ENCODE measurements around the gene VIM.

Gene VIM

DNA sequence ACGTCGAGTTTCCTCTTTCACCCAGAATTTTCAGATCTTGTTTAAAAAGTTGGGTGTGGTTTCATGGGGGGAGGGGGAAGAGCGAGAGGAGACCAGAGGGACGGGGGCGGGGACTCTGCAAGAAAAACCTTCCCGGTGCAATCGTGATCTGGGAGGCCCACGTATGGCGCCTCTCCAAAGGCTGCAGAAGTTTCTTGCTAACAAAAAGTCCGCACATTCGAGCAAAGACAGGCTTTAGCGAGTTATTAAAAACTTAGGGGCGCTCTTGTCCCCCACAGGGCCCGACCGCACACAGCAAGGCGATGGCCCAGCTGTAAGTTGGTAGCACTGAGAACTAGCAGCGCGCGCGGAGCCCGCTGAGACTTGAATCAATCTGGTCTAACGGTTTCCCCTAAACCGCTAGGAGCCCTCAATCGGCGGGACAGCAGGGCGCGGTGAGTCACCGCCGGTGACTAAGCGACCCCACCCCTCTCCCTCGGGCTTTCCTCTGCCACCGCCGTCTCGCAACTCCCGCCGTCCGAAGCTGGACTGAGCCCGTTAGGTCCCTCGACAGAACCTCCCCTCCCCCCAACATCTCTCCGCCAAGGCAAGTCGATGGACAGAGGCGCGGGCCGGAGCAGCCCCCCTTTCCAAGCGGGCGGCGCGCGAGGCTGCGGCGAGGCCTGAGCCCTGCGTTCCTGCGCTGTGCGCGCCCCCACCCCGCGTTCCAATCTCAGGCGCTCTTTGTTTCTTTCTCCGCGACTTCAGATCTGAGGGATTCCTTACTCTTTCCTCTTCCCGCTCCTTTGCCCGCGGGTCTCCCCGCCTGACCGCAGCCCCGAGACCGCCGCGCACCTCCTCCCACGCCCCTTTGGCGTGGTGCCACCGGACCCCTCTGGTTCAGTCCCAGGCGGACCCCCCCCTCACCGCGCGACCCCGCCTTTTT, at the start of gene VIM:
VIM (plus strand) TSS at position 151 of the 925 bp plus-strand sequence. CDS start 1,182 bp downstream, outside the sequence.
- DNase-seq, result peak; percentile 95

DNA sequence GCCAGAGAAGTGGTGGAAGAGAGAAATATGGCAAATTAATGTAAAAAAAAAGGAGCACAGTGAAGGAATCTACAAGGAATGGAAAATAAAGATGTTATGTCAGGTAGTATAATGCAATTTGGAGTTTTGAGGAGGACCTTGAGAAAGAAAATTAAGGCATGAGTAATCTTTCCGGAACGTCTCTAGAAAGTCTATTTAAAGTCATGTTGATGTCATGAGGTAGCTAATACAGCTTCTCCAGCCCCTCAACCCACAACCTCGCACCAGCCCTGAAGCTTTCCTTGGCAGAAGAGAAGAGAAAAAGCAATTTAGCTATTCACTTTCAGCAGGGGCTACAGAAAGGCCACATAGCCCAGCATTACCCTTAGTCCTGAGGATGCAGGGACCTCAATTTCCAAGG, 49.0 kb upstream of the VIM start:
- DNase-seq, result no peak

DNA sequence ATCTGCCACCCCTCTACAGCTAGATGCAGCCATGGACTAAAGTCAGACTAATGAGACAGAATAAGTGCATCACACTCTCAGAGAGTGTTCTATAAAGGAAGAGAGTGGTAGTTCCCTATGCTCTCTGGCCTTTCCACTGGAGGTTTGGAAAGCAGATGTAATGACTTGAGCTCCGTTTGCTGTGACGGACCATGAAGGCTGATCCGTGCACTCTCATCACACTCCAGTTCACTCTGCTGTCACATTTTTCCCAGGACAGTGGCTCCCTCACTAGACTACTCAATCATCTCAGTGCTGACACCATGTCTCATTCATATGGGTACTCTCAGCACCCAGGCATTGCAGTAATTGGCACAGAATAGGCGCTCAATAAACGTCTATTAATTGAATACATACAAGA, 46.9 kb upstream of the VIM start:
- DNase-seq, result no peak

DNA sequence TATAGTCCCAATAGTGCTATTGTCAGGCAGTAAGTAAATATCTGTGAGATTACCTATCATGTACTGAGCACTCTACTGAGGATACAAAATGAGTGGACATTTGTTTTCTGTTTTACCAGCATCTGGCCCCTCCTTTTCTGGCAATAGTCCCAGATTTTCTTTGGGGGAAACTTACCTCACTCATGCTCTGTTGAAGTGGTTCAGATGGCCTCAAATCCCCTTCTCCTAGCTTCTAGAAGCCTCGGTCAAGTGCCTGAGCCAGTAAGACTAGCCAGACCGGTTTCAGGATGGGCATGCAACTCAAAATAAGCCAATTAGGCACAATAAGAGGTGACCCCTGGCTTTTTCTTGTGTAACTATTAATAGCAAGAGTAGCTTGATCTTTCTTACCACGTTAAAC, 46.3 kb upstream of the VIM start:
- DNase-seq, result peak; percentile 24

DNA sequence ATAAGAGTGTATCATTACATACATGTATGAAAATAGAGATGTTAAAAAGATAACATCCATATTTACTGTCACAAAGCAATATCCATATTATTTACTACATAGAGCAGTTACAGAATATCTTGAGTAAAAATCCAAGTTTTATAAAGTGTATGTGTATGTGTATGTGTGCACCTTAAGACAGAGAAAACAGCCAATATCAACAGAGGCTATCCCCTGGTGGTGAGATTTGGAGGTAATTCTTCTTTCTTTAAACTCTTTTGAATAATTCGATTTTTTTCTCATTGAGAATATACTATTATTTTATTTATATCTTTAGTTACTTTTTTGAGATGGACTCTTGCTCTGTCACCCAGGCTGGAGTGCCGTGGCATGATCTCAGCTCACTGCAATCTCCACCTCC, 44.9 kb upstream of the VIM start:
- no peak for DNase-seq

DNA sequence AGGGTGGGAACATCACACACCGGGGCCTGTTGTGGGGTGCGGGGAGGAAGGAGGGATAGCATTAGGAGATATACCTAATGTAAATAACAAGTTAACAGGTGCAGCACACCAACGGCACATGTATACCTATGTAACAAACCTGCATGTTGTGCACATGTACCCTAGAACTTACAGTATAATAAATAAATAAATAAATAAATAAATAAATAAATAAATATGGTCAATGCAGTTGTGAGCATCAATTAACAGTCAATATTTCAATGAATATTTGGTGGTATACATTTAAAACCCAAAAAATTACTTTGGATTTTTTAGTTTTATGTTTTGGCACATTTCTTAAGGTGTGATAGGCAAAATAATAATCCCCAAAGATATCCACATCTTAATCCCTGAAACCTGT, 42.2 kb upstream of the VIM start:
- no peak for DNase-seq

DNA sequence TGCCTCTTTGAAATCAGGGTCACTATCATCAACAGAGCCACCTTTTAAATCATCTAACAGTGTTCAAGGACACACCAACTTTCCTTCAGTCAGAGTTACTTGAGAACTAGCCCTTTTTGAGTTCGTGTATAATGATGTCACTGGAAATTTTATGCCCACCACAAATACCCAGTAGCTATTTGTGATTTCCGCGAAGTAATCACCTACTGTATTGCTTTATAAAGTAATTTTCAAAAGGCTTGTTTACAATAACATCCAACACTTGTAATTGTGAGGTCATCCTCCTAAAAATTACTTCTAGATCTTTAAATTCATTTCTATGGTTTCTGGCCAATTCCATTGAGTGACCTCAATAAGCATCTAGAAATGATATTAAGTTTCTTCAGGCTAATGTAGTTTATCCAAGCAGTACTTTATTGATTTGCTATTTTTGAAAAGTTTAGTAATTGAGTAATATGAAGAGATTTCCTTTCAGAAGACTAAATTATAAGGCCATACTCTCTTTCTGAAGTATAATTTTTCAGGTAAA, 39.3 kb upstream of the VIM start:
- DNase-seq, result no peak

DNA sequence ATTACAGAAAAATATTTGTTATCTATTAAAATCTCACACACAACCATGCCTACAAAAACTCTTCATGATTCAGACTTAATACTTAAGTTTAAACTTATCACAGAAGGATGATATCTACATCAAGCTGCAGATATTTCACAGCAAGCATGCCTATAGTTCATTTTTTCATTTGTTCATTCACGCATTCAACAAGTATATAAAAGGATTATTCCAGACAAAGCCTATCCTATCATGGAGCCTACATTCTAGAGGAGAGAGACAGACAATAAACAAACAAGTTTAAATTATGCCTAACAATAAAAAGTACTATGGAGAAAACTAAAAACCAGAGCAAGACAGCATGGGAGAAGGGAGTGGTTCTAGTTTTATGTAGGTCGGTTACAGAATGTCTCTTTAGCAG, 37.4 kb upstream of the VIM start:
- DNase-seq, result no peak

DNA sequence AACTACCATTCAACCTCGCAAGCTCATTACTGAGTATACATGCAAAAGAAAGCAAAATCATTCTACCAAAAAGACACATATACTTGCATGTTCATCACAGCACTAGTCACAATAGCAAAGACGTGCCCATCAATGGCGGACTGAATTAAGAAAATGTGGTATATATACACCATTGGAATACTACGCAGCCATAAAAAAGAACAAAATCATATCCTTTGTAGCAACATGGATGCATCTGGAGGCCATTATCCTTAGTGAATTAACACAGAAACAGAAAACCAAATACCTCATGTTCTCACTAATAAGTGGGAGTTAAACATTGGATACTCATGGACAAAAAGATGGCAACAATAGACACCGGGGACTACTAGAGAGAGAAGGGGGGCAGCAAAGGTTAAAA, 33.0 kb upstream of the VIM start:
- DNase-seq, result no peak

DNA sequence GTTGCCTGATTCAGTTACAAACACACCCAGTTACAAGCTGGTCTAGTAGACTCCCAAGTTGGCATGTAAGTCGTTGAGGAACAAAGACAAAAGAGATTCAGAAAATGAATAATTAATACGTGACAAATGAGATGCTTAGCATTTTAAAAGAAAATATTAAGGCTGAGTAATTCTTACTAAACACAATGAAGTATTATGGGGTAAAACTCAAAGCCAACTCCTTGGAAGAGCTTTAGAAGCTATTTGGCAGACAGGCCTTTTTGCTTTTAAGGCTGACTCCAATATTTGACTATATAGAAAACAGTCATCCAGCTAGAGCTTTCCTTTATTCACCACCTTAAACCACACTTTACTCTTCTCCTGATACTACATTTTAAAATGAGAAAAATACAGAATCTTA, 32.0 kb upstream of the VIM start:
- no peak for DNase-seq

DNA sequence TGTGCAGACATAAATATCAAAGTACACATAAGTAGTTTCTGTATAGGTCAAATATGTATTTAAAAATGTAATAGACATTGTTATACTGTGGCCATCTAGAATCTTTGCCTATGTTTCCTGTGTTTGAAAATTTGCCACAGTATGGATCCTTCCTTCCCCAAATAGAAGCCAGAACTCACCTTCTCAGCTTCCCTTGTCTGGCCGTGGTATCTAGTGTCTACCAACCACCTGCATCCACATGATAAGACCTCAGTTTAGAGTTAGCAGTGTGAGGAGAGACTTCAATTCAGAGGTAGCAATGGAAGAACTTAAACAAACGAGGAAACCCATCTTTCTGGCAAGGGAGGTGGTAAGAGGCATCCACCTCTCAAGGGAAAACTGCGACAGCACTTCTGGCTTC, 31.5 kb upstream of the VIM start:
- peak; percentile 16 for DNase-seq

DNA sequence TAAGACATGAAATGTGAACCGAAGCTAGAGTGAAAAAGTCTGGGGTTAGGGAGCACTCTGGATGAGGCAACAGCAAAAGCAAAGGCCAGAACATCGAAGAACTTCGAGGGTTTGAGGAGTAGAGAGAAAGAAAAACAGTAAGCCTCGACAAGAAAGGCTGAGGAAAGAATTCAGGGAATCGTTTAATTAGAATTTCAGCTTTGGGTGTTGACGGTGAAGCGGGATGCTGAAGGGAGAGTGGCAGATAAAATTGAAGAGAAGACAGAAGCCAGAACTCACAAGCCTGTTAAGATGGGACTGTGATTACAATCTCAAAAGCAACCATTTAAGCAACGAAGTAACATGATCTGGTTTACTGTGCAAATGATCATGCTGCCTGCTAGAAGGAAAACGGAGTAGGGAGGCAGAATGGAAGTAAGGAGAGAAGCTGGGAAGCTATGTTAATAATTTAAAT, 28.7 kb upstream of the VIM start:
- DNase-seq, result peak; percentile 66

DNA sequence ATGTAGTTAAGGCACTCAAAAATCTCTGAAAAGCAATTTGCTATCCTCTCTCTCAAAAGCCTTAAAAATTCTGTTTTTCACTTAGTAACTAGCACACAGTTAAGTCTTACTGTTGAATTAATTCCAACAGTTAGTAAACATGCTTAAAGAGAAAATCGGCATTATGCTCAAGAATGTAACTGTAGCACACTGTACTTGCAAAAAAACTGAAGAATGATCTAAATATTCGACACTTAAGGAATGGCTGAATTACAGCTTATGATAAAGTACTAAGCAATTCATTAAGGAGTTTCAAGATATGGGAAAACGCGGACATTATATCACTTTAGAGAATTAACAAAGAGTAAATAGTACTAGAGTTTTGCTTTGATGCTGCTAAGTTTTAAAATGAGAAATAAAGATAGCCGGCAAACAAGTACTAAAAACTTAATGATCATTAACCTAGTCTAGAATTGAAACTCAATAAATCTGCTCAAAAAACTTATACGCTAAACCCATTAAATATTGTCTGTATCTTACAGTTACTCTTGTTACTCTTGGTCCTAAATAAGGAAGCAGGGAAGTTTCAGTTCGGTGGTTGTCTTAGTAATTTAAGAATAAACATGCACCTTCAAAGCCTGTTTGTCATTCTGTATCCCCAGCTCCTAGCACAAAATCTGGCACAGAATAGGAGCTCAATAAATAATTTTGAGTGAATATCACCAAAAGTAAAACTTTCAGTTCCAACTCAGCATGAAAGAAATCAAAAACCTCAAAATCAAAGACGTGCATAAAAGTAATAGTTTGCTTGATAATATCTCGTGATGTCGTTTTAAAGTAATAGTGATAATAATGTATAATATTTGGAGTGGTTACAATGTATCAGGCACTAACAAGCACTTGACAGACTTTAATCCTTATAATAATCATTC, 27.8 kb upstream of the VIM start:
- peak; percentile 49 for DNase-seq

DNA sequence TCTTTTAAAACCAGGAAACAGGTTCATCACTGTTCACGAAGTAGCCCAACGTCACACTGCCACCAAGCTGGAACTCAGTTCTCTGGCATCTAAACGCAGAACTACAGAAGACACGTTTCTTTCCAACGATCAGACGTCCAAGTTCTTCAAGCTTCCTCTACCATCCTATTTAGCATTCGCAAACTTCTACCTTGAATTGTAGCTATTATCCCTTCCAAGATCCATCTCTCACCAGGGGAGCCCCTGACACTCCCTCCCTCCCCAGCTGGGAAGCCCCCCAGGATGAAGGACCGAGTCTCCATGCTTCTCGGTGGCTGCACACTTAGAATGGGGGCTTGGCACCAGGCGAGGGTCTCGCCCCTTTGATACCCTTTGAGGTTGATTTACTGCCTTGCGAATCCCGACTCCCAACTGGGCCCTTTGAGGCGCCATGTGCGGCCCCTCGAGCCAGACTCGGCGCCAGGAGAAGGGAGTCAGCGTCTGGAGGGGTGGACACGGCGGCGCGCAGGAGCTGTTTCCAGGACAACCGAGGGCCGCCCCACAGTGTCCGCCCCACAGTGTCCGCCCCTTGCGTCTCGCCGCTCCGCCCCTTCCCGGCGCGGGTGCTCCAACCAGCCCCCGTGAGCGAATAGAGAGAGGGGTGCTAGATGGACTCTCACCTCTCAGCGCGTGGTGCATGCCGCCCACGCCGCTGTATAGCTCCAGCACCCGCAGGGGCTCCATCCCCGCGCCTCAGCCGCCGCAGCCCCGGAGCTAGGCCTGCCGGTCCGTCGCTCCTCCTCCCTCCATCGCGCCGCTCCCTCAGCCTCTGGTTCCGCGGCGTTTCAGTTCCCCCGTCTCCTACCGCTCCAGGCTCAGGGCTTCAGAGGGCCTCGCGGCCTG, 26.9 kb upstream of the VIM start, which contains the start of gene TRDMT1:
TRDMT1 (minus strand) TSS at position 761 of the 882 bp plus-strand sequence; CDS start at position 723, 38 bp downstream.
- DNase-seq, result peak; percentile 95

DNA sequence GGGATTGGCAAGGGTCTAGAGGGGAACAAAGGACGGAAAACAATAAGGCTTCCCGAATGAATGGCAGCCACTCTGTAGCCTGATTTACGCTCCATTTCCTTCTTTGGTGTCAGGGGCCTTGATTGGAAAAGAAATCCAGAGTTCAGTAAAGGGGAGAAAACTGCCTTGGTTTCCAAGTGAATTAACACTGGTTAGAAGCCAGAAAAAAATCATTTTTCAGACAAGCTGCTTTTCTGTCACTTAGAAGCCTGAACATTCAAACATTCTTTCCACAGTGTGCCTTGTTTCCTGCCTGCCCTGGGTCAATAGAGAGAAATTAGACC, 26.3 kb upstream of the VIM start:
- no peak for DNase-seq

DNA sequence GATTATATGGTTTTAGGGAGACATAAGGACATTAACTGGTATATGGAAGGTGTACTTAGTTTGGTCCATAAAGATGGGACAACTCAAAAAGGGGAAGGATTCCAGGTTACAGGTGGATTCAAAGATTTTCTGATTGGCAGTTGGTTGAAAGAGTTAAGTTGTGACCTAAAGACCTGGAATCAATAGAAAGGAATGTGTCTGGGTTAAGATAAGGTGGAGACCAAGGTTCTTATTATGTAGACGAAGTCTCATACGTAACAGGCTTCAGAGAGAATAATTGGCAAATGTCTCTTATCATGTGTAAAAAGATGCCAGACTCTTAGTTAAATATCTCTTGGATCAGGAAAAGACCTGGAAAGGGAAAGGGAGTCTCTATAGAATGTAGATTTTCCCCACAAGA, 25.5 kb upstream of the VIM start:
- DNase-seq, result no peak

DNA sequence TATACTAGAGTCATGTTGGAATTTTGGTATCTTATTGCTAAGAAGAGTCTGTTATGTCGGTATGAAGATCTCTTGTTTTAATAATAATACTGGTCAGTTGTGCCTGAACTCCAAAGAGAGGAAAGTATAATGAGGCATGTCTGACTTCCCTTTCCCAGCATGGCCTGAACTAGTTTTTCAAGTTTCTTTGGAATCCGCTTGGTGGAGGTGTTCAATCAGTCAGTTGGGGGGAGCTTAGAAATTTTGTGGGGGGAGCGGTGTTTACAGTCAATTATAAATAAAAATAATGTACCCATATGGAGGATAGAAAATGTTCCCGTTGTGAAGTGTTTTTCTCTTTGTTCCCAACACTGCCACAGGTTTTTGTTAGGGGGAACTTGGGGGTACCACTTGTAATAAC, 25.0 kb upstream of the VIM start:
- DNase-seq, result no peak

DNA sequence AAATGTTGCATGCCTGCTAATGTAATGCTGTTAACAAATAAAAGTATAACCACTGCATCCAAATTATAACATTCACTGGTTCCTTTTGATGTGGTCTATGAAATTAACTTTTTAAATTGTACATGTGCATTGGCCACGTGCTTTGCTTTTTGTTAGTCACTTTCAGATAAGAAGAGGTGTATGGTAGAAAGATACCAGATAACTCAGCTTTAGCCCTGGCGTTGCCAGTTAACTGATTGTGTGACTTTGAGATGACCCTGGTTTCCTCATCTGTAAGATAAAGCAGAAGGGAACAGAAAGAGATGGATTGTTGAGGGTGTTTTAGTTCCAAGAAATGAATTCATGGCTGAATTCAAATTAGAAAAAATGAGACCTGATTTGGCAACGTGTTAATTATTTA, 24.6 kb upstream of the VIM start:
- DNase-seq, result peak; percentile 57

DNA sequence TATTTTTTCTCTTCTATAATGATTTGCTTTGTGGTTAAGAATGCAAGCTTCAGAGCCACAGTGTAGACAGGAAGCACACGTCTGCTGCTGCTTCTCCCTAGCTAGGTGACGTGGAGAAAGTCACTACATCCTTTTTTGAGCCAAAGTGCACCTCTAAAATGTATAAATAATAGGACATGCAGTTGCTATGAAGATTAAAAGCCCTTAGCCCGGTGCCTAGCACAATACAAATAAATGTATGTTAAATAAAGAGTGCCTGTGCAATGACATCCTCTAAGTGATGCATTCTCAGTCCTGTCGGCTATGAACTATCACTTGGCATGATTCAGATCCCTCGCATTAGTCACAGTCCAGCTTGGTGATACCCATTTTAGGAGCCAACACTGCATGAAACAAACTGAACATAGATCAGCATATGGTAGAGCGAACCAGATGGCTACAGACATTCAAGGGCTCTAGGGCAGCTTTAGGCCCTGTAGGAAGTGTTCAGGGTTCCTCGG, 21.8 kb upstream of the VIM start:
- DNase-seq, result no peak

DNA sequence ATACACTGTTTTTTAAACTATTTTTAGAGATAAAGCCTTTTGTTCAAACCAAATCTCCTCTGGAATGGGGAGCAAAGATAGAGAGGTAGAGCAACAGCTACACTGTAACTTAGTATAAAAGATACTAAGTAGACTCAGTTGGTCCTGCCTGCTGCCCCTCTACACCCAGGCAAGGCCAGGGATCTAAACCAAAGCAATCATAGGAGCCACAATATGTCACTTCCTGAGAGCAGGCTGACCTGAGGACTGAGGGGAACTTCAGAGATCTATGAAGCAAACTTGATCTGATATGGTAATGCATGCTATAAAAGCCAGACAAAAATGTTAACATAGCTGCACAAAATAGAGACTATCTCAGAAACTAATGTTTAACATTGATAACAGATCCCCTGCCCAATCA, 19.6 kb upstream of the VIM start:
- DNase-seq, result peak; percentile 38

DNA sequence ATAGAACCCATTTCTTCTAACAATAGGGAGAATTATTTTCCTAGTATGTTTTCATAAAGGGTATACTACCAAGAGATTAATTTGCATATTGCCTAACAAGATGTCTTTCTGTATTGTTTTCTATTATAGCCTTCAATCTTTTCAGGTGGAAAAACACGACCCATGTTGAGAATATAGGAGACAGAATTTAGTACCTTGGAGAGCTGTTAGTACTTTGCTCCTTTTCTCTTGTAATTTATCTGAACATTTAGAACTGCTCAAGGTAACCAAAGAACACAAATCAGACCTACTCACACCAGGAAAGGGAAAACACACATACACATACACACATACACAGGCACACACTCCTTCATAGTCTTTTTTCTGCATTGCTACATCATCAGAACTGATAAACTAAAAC, 18.7 kb upstream of the VIM start:
- no peak for DNase-seq

DNA sequence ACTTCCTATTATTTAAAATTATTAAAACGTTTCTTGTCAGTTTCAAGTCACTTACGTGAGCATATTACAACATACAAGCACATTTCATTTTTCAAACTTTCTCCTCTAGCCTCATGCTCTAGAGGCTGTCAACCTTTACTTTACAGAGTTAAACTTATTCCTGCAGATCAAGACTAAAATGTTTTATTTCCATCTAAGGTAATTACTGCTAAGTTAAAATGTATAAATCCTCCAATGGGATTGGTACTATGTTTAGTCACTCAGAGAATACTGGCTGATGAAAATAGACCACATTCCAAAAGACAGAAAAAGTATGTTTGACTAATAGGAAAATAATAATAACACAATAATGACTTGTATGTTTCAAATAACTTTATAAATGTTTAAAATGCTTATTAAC, 18.2 kb upstream of the VIM start:
- DNase-seq, result no peak

Measured in OCI-M1 (cell line).